Measurements from ENCODE around the gene CHPT1. TPM values are rescaled to one million over a fixed set of nuclear protein-coding genes. Genes with fewer than 3 reads are reported as not detected.

Gene CHPT1

GRCh38 chr12:101768781-101769180, 71.3 kb downstream of the CHPT1 start:
- Histone ChIP-seq H3K9me3 (replicated peaks; ENCODE audit: low read length) (no peaks in the 10 kb centered on the region), H3K4me1 (ENCODE audit: control insufficient read depth, insufficient read depth, low read length) (peaks cover under 1% of the 10 kb centered on the region), H3K27me3 (ENCODE audit: control insufficient read depth, insufficient read depth, low read length) (no peaks in the 10 kb centered on the region), H3K4me2 (ENCODE audit: low read length) (no peak overlapping the region), H3K4me3 (ENCODE audit: low read length) (no peak overlapping the region), H3K9ac (ENCODE audit: low read depth, low read length) (no peak overlapping the region), H3K36me3 (ENCODE audit: insufficient read depth, low read length) (peaks cover 19% of the 10 kb centered on the region)

- Histone ChIP-seq H3K9me3 (replicated peaks; ENCODE audit: low read length) (no peaks in the 10 kb centered on the region), H3K36me3 (ENCODE audit: insufficient read depth, low read length) (peaks cover 17% of the 10 kb centered on the region), H3K4me2 (ENCODE audit: low read length) (no peak overlapping the region), H3K27me3 (ENCODE audit: control insufficient read depth, insufficient read depth, low read length) (no peaks in the 10 kb centered on the region), H3K4me3 (ENCODE audit: low read length) (no peak overlapping the region), H3K4me1 (ENCODE audit: control insufficient read depth, insufficient read depth, low read length) (peaks cover 4% of the 10 kb centered on the region), H3K9ac (ENCODE audit: low read depth, low read length) (no peak overlapping the region)
These were observed 72.4 kb downstream of the CHPT1 start for GRCh38 chr12:101769865-101770264.

- peaks cover 6% of the 10 kb centered on the region for H3K36me3 ChIP-seq (ENCODE audit: insufficient read depth, low read length)
- no peak overlapping the region for H3K9ac ChIP-seq (ENCODE audit: low read depth, low read length)
- peaks cover 4% of the 10 kb centered on the region for H3K4me1 ChIP-seq (ENCODE audit: control insufficient read depth, insufficient read depth, low read length)
- no peaks in the 10 kb centered on the region for H3K27me3 ChIP-seq (ENCODE audit: control insufficient read depth, insufficient read depth, low read length)
- H3K9me3 ChIP-seq (replicated peaks; ENCODE audit: low read length) = no peaks in the 10 kb centered on the region
- H3K4me2 ChIP-seq (ENCODE audit: low read length) = no peak overlapping the region
- no peak overlapping the region for H3K4me3 ChIP-seq (ENCODE audit: low read length)
These were observed 74.8 kb downstream of the CHPT1 start for GRCh38 chr12:101772012-101772775.

GRCh38 chr12:101773650-101774162, 76.3 kb downstream of the CHPT1 start:
- Histone ChIP-seq H3K9ac (ENCODE audit: low read depth, low read length) (no peak overlapping the region), H3K36me3 (ENCODE audit: insufficient read depth, low read length) (peaks cover 6% of the 10 kb centered on the region), H3K4me1 (ENCODE audit: control insufficient read depth, insufficient read depth, low read length) (peaks cover 4% of the 10 kb centered on the region), H3K4me3 (ENCODE audit: low read length) (no peak overlapping the region), H3K4me2 (ENCODE audit: low read length) (no peak overlapping the region), H3K27me3 (ENCODE audit: control insufficient read depth, insufficient read depth, low read length) (no peaks in the 10 kb centered on the region), H3K9me3 (replicated peaks; ENCODE audit: low read length) (no peaks in the 10 kb centered on the region)

DNA sequence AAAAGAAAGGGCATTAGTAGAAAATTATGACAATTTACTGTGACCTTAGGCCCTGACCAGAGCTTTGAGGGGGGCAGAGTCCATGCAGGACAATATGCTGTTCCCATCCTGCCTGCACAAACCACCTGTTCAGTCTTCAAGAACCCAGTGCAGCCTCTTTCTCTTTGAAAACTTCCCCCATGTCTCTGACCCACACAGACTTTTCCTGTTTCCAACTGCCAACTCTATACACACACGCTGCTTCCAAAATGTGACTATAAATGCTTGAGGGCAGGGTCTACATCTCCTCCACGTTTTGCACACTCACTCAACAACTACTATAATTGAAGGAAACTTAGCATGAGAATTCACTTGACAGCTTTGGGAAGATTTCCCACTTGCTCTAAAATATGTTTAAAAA, 78.4 kb downstream of the CHPT1 start:
- no peaks in the 10 kb centered on the region for H3K27me3 ChIP-seq (ENCODE audit: control insufficient read depth, insufficient read depth, low read length)
- H3K9me3 ChIP-seq (replicated peaks; ENCODE audit: low read length) = no peaks in the 10 kb centered on the region
- H3K36me3 ChIP-seq (ENCODE audit: insufficient read depth, low read length) = no peaks in the 10 kb centered on the region
- no peak overlapping the region for H3K4me2 ChIP-seq (ENCODE audit: low read length)
- H3K4me1 ChIP-seq (ENCODE audit: control insufficient read depth, insufficient read depth, low read length) = peaks cover 4% of the 10 kb centered on the region
- H3K4me3 ChIP-seq (ENCODE audit: low read length) = no peak overlapping the region
- H3K9ac ChIP-seq (ENCODE audit: low read depth, low read length) = no peak overlapping the region

DNA sequence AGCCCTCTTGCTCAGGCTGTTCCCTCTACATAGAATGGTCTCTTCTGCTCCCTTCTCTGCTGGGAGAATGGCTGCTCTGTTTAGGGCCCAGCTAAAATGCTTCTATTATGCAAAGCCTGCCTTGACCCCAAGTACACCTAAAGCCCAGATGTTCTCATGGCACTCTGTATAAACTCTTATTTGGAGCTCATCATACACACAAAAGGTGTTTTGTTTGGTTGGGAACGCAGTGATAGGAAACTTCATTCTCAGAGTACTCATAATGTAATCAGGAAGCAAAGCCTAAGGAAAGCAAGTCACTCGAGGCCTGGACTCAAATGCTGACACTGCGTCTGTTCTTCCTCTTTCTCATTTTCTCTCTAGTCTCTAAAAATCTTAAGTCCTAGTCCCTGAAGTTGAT, 80.0 kb downstream of the CHPT1 start:
- Histone ChIP-seq H3K4me2 (ENCODE audit: low read length) (no peak overlapping the region), H3K36me3 (ENCODE audit: insufficient read depth, low read length) (no peaks in the 10 kb centered on the region), H3K9ac (ENCODE audit: low read depth, low read length) (no peak overlapping the region), H3K9me3 (replicated peaks; ENCODE audit: low read length) (no peaks in the 10 kb centered on the region), H3K4me3 (ENCODE audit: low read length) (no peak overlapping the region), H3K4me1 (ENCODE audit: control insufficient read depth, insufficient read depth, low read length) (peaks cover 12% of the 10 kb centered on the region), H3K27me3 (ENCODE audit: control insufficient read depth, insufficient read depth, low read length) (no peaks in the 10 kb centered on the region)

- Histone ChIP-seq H3K36me3 (ENCODE audit: insufficient read depth, low read length) (no peaks in the 10 kb centered on the region), H3K4me1 (ENCODE audit: control insufficient read depth, insufficient read depth, low read length) (peaks cover 16% of the 10 kb centered on the region)
These were observed 80.5 kb downstream of the CHPT1 start for GRCh38 chr12:101777978-101778377.

More at GRCh38 chr12:101777978-101778377, 80.5 kb downstream of the CHPT1 start:
- Histone ChIP-seq H3K4me2 (ENCODE audit: low read length) (no peak overlapping the region), H3K9ac (ENCODE audit: low read depth, low read length) (no peak overlapping the region), H3K9me3 (replicated peaks; ENCODE audit: low read length) (no peaks in the 10 kb centered on the region), H3K27me3 (ENCODE audit: control insufficient read depth, insufficient read depth, low read length) (no peaks in the 10 kb centered on the region), H3K4me3 (ENCODE audit: low read length) (no peak overlapping the region)

Small RNA genes lying within 50 kb of the gene (small RNA-seq; reads per million reads assigned to genes)
- gene RNU6-101P (not detected), gene RNY1P16 (not detected)
